ENCODE results near the gene CDKN2B-AS1.

Gene CDKN2B-AS1

DNA sequence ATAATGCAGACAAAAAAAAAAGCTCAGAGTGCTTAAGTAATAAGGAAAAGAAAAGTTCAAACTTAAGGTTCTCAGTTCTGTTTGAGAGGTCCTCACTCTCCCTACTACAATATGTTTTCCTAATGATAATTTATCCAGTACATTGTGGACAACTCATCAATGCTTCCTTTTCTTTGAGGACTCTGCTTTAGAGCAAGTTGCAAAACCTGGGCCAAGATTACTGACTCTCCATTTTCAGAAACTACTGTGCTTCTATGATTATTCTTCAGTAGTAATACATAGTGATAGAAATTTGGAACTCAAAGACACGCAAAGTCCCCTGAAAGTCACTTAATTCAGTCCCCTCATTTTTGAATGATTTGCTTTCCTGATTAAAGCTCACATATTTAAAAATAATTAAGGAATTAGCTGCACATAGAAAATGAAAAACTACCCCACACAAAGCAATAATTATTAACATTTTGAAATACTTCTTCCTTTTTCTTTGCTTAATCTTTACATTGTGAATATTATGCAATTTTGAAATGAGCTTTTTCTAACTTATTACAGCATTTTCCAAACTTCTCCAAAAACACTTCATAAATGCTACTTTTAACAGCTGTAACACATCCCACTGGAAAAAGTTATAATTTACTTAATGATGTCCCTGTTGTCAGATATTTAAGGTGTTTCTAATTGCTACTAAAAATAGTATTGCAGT is 11.6 kb upstream of the CDKN2B-AS1 start:
- no peak for DNase-seq (ENCODE audit: low spot score)

DNA sequence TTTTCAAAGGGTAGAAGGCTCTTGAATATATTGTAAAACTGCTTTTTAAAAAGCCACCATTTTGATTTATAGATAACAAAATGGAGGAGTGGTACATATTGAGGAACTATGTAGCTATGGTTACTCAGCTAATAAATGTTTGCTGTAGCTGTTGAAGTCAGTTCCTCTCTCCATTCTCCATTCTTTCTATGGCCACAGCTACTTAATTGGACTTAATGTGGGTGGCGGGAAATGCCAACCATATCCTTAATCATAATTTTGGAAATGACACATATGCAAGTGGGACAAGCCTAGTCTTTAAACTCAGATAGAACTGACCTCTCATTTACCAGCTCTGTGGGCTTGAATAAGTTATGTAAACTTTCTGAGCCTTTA is 11.0 kb upstream of the CDKN2B-AS1 start:
- DNase-seq (ENCODE audit: low spot score) = no peak

DNA sequence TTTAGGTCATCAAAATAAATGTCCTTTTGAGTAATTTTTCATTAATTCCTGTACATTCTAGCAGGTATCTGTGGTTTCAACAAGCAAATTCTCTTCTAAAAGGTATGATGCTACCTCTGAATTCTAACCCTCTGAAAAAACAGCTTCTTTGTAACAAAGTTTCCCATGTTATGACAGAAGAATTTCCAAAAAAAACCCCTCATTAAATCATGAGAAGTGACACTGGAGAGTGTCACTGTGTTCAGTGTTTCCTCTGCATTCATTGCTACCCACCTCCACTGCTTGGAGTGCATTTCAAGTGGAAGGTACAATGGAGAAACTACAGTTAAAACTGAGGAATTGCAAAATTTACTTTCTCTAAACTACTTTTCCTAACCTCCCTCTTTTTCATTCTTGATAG is 10.5 kb upstream of the CDKN2B-AS1 start:
- no peak for DNase-seq (ENCODE audit: low spot score)

GRCh38 chr9:21985964-21986667 is 8.5 kb upstream of the CDKN2B-AS1 start:
- DNase-seq (ENCODE audit: low spot score) = no peak

GRCh38 chr9:21988056-21988990 is 6.3 kb upstream of the CDKN2B-AS1 start:
- no peak for DNase-seq (ENCODE audit: low spot score)

GRCh38 chr9:21989440-21990189 is 5.0 kb upstream of the CDKN2B-AS1 start:
- DNase-seq (ENCODE audit: low spot score) = no peak

DNA sequence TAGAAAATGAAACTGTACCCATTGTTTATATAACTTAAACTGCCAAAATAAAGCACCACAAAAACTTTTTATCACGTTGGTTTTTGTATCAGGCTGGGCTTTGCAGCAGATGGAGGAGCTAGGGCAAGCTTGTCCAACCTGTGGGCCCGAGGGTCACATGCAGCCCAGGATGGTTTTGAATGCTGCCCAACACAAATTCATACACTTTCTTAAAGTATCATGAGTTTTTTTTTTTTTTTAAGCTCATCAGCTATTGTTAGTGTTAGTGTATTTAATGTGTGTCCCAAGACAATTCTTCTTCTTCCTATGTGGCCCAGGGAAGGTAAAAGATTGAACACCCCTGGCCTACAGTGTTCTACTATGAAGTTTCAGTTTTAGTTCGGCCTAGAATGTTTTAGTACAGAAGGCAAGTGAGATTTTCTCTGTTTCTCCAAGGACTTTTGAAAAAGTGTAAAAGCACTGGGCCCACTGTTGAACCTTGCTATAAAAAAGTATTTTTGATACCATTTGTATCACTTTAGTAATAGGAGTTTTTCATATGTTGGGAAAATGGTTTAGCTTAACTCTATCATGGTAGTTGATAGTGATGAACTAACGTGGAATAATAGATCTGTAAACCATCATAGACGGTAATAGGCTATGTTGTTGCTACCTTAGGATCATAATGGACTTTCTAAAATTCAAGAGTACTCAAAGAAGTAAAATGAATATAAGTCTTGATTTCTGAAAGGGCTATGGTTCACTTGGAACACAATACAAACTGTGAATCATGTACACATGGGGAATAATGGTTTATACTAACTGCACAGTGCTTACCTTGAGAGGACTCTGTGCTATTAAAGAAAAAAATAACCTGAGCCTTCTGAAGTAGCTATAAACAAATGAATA is 3.3 kb upstream of the CDKN2B-AS1 start:
- no peak for DNase-seq (ENCODE audit: low spot score)

DNA sequence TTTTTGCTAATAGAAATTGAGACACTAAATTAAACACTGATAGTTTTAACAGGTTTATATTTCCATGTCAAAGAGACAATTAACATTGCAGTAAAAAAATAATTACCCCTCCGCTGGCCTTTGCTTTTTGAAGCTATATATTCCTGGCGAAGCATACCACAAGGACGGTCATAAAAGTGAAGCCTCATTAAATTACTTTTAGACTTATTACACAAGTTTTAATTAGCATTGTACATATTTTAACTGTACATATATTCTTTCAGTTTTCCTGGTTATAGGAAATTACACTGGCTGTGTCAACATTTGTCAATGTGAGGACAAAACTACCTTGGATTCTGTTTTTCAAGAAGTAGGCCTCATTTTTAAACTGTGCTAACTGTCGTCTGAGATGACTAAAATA is 1.6 kb upstream of the CDKN2B-AS1 start:
- no peak for DNase-seq (ENCODE audit: low spot score)

DNA sequence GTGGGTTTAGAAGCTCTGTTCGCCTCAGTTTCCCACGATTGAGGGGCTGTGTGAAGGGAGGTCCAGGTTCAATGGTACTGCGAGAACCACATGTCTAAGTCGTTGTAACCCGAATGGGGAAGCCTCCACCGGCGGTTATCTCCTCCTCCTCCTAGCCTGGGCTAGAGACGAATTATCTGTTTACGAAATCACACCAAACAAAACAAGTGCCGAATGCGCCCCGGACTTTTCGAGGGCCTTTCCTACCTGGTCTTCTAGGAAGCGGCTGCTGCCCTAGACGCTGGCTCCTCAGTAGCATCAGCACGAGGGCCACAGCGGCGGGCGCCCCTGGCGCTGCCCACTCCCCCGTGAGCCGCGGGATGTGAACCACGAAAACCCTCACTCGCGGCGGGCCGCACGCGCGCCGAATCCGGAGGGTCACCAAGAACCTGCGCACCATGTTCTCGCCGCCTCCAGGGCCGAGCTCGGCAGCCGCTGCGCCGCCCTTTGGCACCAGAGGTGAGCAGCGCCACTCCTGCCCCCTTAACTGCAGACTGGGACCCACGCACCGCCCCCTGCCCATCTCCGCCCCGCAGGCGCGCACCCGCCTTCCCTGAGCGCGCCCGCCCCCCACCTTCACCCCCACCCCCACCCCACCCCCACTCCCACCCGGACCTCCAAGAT is 567 bp upstream of the CDKN2B-AS1 start, which contains the start of gene CDKN2A:
Gene CDKN2A (minus strand): TSS at position 500 of the 663 bp plus-strand sequence.
- DNase-seq (ENCODE audit: low spot score) = no peak

GRCh38 chr9:21995006-21995665 is 545 bp downstream of the CDKN2B-AS1 start:
- peak; percentile 79 for DNase-seq (ENCODE audit: low spot score)

DNA sequence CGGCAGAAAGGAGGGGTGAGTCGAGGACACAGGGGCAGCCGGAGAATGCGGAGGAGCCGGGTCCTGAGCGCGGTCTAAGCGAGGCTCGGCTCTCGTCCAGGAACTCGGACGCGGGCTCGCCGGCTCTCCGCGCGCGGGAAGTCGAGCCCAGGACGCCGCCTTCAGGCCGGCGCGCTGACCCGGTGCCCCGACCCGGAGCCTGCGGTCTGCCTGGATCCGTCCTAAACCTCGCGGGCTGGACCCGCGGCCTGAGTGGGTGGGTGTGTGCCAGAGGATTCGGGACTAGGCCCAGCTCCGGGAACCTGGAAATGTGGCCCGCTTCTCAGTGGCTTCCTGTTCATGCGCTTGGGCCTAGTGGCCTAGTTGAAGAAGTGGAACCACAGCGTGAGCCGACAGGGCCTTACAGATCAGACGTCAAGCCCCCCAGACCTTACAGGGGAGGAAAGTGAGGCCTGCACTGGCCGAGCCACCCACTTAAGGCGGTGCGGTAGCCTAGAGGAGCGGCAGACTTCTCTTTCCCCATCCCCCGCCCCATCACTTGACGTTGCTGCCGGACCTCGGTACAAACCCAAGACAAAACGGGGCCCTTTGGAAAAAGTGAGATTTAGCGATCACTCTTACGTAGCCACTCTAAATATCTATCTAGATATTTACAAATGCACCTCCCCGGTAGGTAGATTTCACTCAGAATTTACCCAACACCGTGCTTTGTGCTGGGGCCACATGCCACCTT is 1.2 kb downstream of the CDKN2B-AS1 start:
- peak; percentile 68 for DNase-seq (ENCODE audit: low spot score)

- no peak for DNase-seq (ENCODE audit: low spot score)
Measured at GRCh38 chr9:21996438-21996837, 1.8 kb downstream of the CDKN2B-AS1 start.

DNA sequence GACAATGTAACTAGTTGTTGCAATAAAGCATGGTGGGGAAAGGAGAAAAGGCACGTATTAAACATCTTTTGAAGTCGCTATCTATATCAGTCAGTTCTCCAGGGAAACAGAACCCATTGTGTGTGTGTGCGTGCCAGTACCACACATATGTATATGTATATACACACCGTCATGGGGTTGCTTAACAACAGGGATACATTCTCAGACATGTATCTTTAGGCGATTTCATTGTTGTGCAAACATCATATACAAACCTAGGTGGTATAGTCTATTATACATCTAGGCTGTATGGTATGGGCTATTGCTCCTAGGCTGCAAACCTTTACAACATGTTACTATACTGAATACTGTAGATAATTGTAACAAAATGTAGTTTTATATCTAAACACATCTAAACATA is 2.3 kb downstream of the CDKN2B-AS1 start:
- DNase-seq (ENCODE audit: low spot score) = no peak

- no peak for DNase-seq (ENCODE audit: low spot score)
Measured at GRCh38 chr9:21997480-21997879, 2.9 kb downstream of the CDKN2B-AS1 start.

GRCh38 chr9:21998026-21998425 is 3.4 kb downstream of the CDKN2B-AS1 start:
- DNase-seq (ENCODE audit: low spot score) = no peak

GRCh38 chr9:22002038-22002437 is 7.4 kb downstream of the CDKN2B-AS1 start:
- no peak for DNase-seq (ENCODE audit: low spot score)

DNA sequence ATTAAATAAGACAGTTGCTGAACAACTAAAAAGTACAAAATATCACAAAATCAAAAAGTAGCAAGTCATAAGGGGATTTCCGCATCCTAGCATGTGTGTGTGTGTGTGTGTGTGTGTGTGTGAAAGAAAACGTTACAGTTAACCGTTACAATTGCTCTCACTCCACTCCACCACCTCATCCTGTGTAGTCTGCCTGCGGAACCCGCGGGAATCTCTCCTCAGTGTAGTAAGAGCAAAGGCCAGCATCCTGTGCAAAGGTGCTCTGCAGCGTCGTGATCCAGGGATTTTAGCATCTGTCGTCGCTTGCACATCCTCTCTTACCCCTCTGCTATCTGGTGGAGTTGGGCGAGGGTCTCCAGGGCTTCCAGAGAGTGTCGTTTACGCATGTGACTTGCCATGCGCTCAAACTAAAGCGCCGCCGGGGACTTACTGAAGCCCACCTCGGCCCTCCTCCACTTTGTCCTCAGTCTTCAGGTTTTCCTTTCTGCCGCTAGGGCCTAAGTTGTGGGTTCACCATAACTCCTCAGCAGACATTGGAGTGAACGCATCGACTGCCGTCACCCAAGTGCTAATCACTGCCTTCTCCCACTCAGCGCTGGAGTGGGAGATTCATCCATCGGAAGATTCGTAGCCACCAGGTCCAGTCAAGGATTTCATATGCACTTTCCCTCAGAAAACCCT is 10.6 kb downstream of the CDKN2B-AS1 start:
- peak; percentile 31 for DNase-seq (ENCODE audit: low spot score)
